ENCODE data around the gene GNLY. TPM values are rescaled to one million over a fixed set of nuclear protein-coding genes. Genes with fewer than 3 reads are reported as not detected.

The GNLY gene
- total RNA-seq, 2 donors from 2014 or later = 9.9 to 14.8 TPM

DNA sequence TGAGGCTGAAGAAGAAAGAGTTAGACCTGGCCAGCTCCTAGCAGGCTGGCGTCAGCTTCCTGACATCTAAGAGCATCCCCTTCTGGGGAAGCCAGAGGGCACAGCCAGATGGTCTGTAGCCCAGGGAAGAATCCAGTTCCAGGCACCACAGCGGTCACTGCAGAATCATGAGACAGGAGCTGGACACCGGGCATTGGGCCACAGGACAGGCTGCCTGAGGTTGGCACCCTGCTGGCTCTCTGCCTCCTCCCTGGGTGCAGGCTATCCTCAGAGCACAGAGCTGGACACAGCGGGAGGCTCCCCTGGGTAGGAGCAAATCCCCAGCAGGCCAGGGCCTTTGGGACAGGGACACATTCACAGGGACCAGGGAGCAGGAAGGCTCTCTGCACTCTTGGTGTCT, 39.9 kb downstream of the GNLY start:
- H3K36me3 Mint-ChIP-seq (ENCODE audit: low read depth) = peaks cover 2% of the 10 kb centered on the region
- peaks cover 4% of the 10 kb centered on the region for H3K4me1 Mint-ChIP-seq
- H3K27me3 Mint-ChIP-seq = peaks cover 57% of the 10 kb centered on the region

DNA sequence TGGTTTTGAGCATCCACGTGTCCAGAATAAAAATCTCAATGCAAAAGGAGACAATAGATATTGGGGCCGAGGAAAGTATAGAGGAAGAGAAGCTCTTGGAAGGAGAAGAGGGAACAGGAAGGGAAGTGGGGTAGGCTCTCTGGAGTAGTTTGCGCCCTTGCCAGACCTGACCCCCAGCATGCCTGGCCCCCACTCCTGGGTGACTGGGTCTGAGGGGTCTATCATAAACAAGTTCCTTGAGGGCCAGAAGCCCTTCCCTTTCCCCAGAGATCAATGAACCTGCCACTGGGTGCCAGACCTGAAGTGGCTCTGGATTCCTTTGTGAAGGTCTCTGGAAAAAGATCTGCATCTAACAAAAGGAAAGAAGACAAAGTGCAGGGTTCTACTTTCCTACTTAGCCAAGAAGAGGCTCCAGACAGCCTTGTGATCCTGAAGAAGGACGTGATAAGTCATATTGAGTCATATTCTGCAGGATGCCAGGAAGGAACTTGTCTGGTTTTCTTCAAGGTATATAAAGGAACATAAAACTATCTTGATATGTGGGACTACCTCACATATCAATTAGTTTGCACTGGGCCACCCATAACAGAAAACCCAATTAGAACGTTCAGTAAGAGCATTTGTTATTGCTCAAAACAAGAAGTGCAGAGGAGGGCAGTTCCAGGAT, 40.9 kb downstream of the GNLY start:
- no peak overlapping the region for H3K27ac Mint-ChIP-seq
- peaks cover 59% of the 10 kb centered on the region for H3K27me3 Mint-ChIP-seq
- H3K4me1 Mint-ChIP-seq = peaks cover 2% of the 10 kb centered on the region
- no peak for DNase-seq
- H3K4me3 Mint-ChIP-seq = no peak overlapping the region
- no peak for ATAC-seq
- H3K36me3 Mint-ChIP-seq (ENCODE audit: low read depth) = peaks cover 2% of the 10 kb centered on the region
- no peaks in the 10 kb centered on the region for H3K9me3 ChIP-seq (ENCODE audit: control insufficient read depth, low read length, poor library complexity, severe bottlenecking)

More for the DNA sequence above, 39.9 kb downstream of the GNLY start:
- H3K9me3 ChIP-seq (ENCODE audit: control insufficient read depth, low read length, poor library complexity, severe bottlenecking) = no peaks in the 10 kb centered on the region
- Mint-ChIP-seq H3K27ac (no peak overlapping the region), H3K4me3 (no peak overlapping the region)
- DNase-seq (no peak), ATAC-seq (no peak)

DNA sequence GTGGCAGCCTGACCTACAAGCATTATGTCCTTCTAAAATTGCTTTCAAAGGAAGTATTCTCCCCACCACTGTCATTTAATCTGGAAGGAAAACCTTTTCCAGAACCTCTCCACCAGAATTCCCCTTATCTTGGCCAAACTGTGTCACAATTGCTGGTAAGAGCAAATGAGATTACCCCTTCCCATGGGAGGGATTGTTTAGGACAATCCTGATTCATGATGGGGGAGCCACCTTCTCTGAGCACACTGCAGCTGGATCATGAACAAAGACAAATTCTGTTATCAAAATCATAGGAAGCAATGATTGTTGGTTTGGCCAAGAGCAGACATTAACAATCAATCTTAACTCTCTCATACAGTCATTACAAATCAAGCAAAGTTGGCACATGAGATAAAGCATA, 41.5 kb downstream of the GNLY start:
- Mint-ChIP-seq H3K27me3 (peaks cover 60% of the 10 kb centered on the region), H3K4me3 (no peak overlapping the region), H3K36me3 (ENCODE audit: low read depth) (peaks cover 2% of the 10 kb centered on the region), H3K4me1 (peaks cover 2% of the 10 kb centered on the region), H3K27ac (no peak overlapping the region)
- ATAC-seq (no peak), DNase-seq (no peak)
- no peaks in the 10 kb centered on the region for H3K9me3 ChIP-seq (ENCODE audit: control insufficient read depth, low read length, poor library complexity, severe bottlenecking)

DNA sequence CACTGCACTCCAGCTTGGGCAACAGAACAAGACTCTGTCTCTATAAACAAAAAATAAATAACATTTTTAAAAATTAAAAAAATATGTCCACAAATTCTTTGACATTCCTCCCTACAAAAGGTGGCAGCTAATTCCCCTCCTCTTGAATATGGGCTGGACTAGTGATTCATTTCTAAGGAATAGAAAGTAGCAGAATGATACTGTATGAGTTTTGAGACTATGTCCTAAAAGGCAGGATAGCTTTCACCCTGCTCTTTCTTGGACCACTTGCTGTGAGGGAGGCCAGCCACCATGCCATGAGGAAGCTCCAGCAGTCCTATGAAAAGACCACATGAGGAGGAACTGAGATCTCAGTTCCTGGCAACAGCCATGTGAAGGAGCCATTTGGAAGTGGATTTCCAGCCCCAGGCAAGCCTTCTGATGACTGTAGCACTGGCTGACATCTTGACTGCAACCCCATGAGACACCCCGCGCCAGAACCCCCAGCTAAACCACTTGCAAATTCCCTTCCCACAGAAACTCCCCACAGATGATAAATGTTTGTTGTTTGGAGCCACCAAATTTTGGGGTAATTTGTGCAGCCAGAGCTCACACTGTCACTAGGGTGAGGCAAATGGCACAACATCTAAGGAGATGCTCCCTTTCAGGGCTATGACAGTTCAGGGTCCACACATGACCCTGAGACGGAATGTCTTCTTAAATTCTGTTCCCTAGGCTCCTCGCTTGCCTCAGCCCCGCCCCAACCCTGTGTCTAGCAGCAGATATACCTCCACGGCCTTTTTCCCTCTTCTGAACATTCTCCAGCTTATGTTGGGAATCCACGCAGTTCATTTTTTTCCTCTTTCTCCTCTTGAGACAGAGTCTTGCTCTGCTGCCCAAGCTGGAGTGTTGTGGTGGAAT, 42.5 kb downstream of the GNLY start:
- DNase-seq = no peak
- peaks cover 2% of the 10 kb centered on the region for H3K4me1 Mint-ChIP-seq
- no peak overlapping the region for H3K4me3 Mint-ChIP-seq
- no peak overlapping the region for H3K27ac Mint-ChIP-seq
- H3K9me3 ChIP-seq (ENCODE audit: control insufficient read depth, low read length, poor library complexity, severe bottlenecking) = no peaks in the 10 kb centered on the region
- no peak for ATAC-seq
- H3K36me3 Mint-ChIP-seq (ENCODE audit: low read depth) = peaks cover 7% of the 10 kb centered on the region
- peaks cover 67% of the 10 kb centered on the region for H3K27me3 Mint-ChIP-seq

DNA sequence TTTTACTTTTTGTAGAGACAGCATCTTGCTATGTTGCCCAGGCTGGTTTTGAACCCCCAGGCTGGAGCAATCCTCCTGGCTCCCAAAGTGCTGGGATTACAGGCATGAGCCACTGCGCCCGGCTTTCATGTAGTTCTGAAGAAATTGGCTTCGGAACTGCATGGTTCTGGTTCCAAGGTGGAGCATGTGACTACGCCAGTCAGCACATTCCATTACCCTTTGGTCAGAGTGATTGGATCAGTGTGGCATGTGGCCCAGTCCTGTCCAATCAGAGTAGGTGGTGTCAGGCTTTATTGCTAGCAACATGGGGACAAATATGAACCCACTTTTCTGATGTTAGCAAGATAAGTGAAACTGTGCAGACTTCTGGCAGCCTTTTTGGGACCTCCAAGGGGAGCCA, 43.3 kb downstream of the GNLY start:
- no peak overlapping the region for H3K27ac Mint-ChIP-seq
- peaks cover 73% of the 10 kb centered on the region for H3K27me3 Mint-ChIP-seq
- no peaks in the 10 kb centered on the region for H3K9me3 ChIP-seq (ENCODE audit: control insufficient read depth, low read length, poor library complexity, severe bottlenecking)
- H3K4me1 Mint-ChIP-seq = peaks cover 2% of the 10 kb centered on the region
- no peak for DNase-seq
- H3K4me3 Mint-ChIP-seq = no peak overlapping the region
- peaks cover 10% of the 10 kb centered on the region for H3K36me3 Mint-ChIP-seq (ENCODE audit: low read depth)
- ATAC-seq = no peak

DNA sequence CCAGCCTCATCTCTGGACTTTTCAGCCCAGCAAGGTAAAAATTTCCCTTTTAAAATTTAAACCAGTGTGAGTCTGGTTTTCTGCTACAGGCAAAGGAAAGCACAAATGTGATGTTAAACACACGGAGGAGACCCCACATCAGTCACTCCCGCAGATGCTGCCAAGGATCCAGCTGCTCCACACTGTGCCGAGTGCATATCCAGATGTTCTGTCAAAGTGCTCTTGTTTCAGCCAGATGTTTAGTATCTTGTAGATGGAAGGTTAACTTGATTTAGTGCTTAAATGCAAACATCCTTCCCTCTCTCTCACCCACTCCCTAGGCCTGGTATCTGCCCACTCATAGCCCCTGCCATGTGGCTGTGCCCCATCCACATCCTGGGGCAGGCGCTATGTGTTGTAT, 43.8 kb downstream of the GNLY start:
- Mint-ChIP-seq H3K27me3 (peaks cover 73% of the 10 kb centered on the region), H3K4me3 (no peak overlapping the region), H3K36me3 (ENCODE audit: low read depth) (peaks cover 10% of the 10 kb centered on the region), H3K4me1 (peaks cover 2% of the 10 kb centered on the region), H3K27ac (no peak overlapping the region)
- no peak for DNase-seq
- no peak for ATAC-seq
- H3K9me3 ChIP-seq (ENCODE audit: control insufficient read depth, low read length, poor library complexity, severe bottlenecking) = no peaks in the 10 kb centered on the region

DNA sequence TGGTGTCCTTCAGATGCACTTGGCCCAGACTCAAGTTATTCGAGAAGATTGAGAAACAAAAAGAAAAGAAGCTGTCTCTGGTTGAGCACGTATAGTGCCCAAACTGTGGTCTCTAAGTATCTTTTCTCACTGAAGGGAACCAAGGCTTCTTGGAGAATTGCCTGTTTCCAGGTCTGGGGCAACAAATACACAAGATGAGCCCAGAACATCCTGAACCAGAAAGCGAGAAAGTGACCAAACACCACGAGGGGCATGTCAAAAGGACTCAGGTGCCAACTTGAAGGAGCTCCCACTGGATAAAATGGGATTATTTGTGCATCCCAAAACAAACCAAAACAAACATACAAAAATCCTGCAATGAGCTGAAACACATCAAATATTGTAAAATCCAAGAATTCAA, 46.0 kb downstream of the GNLY start:
- Mint-ChIP-seq H3K4me1 (peaks cover 2% of the 10 kb centered on the region), H3K4me3 (no peak overlapping the region), H3K36me3 (ENCODE audit: low read depth) (peaks cover 10% of the 10 kb centered on the region), H3K27me3 (peaks cover 71% of the 10 kb centered on the region), H3K27ac (no peak overlapping the region)
- ATAC-seq = no peak
- H3K9me3 ChIP-seq (ENCODE audit: control insufficient read depth, low read length, poor library complexity, severe bottlenecking) = no peaks in the 10 kb centered on the region
- no peak for DNase-seq

DNA sequence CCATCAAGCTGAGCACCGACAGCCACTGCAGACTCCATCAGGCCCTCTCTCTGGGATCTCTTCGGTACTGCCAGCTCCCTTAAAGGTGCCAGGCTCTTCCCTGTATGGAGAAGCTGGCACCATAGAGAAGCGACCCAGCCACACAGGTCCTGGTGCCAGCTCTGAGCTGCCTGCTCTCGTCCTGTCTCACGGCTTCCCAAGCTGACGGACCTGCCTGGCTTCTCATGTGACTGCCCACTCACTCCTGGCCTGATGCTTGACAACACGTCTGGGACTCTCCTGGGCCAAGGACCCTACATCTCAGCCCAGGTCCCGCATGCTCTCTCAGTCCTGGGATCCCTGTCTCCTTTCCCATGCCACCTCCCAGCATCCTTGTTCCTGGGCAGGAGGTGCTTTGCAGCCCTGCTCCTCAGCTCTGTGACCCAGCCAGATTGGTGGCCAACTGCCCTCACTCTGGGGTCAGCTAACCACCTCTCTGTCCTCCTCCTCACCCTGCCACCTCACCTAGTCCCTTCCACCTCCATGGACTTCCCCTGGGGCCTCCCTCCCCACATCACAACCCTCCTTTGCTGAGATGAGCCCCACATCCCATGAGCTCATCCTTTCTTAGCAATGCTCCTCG, 47.2 kb downstream of the GNLY start:
- no peak for ATAC-seq
- H3K4me3 Mint-ChIP-seq = no peak overlapping the region
- no peak for DNase-seq
- no peak overlapping the region for H3K27ac Mint-ChIP-seq
- peaks cover 75% of the 10 kb centered on the region for H3K27me3 Mint-ChIP-seq
- H3K36me3 Mint-ChIP-seq (ENCODE audit: low read depth) = peaks cover 10% of the 10 kb centered on the region
- H3K4me1 Mint-ChIP-seq = peaks cover 2% of the 10 kb centered on the region
- no peaks in the 10 kb centered on the region for H3K9me3 ChIP-seq (ENCODE audit: control insufficient read depth, low read length, poor library complexity, severe bottlenecking)

DNA sequence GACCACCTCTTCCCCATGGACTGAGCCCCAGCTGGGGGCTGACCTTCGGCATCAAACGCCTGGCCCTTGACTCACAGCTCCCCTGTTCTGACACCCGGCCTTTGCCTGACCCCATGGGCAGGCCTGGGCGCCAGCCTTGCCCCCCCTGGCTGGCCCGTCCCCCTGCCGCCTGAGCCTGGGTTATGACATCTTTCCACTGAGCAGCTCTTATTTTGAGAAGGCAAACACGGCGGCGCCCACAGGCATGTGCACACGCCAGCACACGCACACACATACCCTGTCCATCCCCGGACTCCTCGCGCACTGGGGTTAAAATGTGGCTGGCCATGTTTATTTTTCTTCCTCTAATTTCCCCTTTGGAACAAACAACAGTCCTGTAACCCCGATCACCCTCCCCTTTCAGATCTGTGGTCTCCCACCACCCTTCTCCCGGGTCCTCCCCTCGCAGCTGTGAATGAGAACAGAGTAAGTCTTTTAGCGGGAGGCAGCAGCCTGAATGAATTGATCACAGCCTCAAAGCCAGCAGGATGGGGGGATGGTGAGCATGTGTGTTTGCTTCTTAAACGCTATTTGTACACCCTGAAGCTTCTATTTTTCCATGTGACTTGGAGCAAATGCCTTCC, 47.8 kb downstream of the GNLY start:
- ATAC-seq (no peak), DNase-seq (no peak)
- Mint-ChIP-seq H3K4me1 (peaks cover 2% of the 10 kb centered on the region), H3K4me3 (no peak overlapping the region), H3K27ac (no peak overlapping the region), H3K36me3 (ENCODE audit: low read depth) (peaks cover 10% of the 10 kb centered on the region), H3K27me3 (peaks cover 77% of the 10 kb centered on the region)
- H3K9me3 ChIP-seq (ENCODE audit: control insufficient read depth, low read length, poor library complexity, severe bottlenecking) = no peaks in the 10 kb centered on the region

DNA sequence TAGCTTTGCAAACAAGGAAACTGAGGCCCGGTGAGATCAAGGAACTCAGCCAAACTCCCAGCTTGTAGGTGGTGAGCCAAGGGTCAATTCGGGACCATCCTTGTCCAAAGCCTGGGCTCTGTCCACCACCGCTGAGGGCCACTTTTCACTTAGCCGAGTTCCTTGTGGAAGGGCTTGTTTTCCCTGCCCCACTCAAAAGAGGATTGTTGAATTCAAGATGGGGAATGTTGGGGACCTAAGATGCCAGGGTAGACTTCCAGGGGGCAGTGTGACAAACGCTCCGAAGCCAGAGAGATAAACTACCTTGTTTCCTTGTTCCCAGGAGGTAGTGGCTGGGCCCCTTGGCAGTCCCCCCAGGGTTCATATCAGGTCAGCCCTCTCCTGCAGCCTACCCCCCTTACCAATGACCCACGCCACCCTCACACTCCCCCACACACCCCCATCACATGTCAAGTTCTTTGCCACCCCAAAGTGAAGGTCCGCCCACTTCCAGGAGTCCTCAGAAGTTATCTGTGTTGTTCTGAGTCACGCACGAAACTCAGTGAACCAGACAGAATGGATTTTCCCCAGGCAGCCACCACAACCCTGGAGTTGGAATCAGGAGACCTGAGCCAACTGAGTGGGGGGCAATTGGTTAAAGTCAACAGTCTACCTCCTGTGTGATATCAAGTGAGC, 49.3 kb downstream of the GNLY start:
- peaks cover under 1% of the 10 kb centered on the region for H3K4me1 Mint-ChIP-seq
- no peak overlapping the region for H3K4me3 Mint-ChIP-seq
- H3K36me3 Mint-ChIP-seq (ENCODE audit: low read depth) = peaks cover 9% of the 10 kb centered on the region
- no peaks in the 10 kb centered on the region for H3K9me3 ChIP-seq (ENCODE audit: control insufficient read depth, low read length, poor library complexity, severe bottlenecking)
- H3K27ac Mint-ChIP-seq = no peak overlapping the region
- no peak for ATAC-seq
- no peak for DNase-seq
- H3K27me3 Mint-ChIP-seq = peaks cover 86% of the 10 kb centered on the region

DNA sequence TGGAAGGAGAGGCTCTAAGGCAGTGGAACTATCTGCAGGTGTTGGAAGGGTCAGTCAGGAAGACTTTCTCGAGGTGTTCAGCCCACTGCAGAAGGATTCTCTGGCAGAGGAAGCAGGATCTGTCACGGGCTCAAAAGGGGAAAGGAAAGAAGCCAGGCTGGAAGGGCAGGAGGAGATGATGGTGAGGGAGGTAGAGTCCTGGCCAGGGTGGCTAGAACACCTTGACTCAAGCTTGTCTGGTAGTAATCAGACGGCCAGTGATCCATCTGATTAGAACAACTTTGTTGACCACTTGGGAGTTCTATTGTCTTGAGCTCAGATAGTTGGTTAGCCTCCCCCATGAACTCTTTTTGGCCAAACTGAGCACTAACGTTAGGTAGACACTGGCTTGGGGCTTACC, 49.9 kb downstream of the GNLY start:
- Mint-ChIP-seq H3K36me3 (ENCODE audit: low read depth) (peaks cover 8% of the 10 kb centered on the region), H3K4me1 (no peaks in the 10 kb centered on the region), H3K27ac (no peak overlapping the region), H3K27me3 (peaks cover 80% of the 10 kb centered on the region), H3K4me3 (no peak overlapping the region)
- H3K9me3 ChIP-seq (ENCODE audit: control insufficient read depth, low read length, poor library complexity, severe bottlenecking) = no peaks in the 10 kb centered on the region
- ATAC-seq (no peak), DNase-seq (no peak)

DNA sequence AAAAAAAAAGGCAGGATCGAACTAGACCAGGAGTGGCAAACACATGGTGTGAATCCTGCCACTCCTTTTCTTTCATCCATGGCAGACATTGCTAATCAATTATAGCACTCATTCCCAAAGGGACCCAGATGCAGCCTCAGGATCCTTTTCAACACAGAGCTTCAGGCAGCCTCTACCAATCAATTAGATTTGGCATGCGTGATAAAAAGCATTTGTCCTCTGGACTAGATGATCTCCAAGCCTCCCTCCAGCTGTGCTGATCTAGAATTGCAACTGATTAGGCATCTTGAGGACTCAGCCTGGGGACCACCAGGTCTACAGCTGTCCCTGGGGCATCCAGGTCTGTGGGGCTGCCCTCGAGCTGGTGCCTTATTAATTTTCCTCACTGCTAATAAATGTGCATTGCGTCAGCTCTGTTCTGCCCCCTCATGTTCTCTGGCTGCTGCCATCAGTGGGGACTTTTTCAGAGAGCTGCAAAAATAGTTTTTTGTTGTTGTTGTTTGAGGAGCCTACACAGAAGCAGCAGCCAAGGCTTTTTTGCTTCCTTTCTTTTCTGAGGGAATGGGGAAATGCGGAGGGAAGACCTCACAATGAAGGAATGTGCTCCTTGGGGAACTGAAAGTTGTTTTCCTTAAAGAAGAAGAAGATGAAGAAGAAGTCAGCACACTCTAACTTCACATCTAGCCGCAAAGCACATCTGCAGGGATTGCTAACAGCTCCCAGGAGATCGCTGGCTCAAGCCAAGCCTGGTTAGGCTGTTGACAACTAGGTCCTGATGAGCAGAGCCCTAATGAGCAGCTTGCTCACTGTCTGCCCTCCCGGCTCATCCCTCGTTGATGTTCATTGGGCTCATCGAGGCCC, 50.8 kb downstream of the GNLY start:
- Mint-ChIP-seq H3K27ac (no peak overlapping the region), H3K27me3 (peaks cover 79% of the 10 kb centered on the region), H3K4me3 (no peak overlapping the region), H3K36me3 (ENCODE audit: low read depth) (peaks cover 8% of the 10 kb centered on the region), H3K4me1 (no peaks in the 10 kb centered on the region)
- H3K9me3 ChIP-seq (ENCODE audit: control insufficient read depth, low read length, poor library complexity, severe bottlenecking) = no peaks in the 10 kb centered on the region
- ATAC-seq (no peak), DNase-seq (no peak)

All from T-helper 17 cell (primary cell).